GM10266 (cell line): ENCODE results near the gene TPO.
"Not testable (repeated sequence)": the region's sequence is repeated elsewhere in the genome, so short reads cannot be mapped to it uniquely, and the experiment has no call there.

Experiments used
- DNase-seq: peaks from one replicate; pipeline ENCODE4 v3.0.0; 2012; ENCODE audit errors: extremely low spot score
- TF ChIP-seq, protein P1 (sequence below): IDR thresholded peaks from 2 replicates; pipeline ENCODE4 v1.5.1; 2012; ENCODE audit warnings: mild to moderate bottlenecking, low read depth; ENCODE audit not compliant: control insufficient read depth, insufficient read depth; ENCODE audit errors: missing control alignments

Gene TPO

DNA sequence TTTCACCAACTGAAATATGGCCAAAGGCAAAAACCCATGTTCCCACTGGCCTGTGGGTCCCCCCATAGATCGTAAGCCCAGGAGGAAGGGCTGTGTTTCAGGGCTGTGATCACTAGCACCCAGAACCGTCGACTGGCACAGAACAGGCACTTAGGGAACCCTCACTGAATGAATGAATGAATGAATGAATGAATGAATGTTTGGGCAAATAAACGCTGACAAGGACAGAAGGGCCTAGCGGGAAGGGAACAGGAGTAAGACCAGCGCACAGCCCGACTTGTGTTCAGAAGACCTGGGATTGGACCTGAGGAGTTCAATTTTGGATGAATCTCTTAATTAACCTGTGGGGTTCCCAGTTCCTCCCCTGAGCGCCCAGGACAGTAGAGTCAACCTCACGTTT lies 76.2 kb downstream of the TPO start:
- DNase-seq, result no peak
- TF ChIP-seq, protein P1, sequence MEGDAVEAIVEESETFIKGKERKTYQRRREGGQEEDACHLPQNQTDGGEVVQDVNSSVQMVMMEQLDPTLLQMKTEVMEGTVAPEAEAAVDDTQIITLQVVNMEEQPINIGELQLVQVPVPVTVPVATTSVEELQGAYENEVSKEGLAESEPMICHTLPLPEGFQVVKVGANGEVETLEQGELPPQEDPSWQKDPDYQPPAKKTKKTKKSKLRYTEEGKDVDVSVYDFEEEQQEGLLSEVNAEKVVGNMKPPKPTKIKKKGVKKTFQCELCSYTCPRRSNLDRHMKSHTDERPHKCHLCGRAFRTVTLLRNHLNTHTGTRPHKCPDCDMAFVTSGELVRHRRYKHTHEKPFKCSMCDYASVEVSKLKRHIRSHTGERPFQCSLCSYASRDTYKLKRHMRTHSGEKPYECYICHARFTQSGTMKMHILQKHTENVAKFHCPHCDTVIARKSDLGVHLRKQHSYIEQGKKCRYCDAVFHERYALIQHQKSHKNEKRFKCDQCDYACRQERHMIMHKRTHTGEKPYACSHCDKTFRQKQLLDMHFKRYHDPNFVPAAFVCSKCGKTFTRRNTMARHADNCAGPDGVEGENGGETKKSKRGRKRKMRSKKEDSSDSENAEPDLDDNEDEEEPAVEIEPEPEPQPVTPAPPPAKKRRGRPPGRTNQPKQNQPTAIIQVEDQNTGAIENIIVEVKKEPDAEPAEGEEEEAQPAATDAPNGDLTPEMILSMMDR, result no peak

DNA sequence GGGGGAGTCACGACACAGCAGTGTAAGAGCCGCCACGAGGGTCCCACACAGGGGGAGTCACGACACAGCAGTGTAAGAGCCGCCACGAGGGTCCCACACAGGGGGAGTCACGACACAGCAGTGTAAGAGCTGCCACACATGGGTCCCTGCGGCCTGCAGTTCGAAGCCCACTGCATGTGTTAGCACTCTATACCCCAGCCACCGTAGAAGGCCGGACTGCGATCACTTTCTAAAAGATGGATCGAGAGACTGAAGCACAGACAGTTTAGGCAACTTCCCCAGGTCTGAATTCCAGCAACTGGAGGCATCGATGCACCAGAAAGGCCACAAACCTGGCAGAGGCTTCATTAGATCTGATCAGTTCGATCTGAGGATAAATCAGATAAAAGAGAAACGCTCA lies 77.1 kb downstream of the TPO start:
- DNase-seq, result not testable (repeated sequence)

DNA sequence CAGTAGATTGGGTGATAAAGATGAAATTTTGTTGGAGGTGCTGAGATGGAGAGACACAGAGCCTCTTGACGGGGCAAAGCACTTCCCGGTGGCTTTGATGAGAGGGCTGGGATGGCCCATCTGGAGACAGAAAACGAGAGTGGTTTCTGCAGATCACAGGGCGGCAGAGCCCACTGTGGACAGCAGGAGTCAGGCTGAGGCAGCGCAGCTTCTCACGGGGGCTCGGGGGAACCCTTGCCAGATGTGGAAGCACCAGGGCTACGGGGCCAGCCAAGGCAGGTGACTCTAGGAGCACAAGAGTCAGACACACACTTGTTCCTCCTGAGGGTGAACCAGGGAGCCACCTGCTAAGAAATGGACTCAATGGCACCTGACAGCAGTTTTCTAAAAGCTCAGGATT lies 78.5 kb downstream of the TPO start:
- no peak for DNase-seq
- TF ChIP-seq, protein P1, result no peak

DNA sequence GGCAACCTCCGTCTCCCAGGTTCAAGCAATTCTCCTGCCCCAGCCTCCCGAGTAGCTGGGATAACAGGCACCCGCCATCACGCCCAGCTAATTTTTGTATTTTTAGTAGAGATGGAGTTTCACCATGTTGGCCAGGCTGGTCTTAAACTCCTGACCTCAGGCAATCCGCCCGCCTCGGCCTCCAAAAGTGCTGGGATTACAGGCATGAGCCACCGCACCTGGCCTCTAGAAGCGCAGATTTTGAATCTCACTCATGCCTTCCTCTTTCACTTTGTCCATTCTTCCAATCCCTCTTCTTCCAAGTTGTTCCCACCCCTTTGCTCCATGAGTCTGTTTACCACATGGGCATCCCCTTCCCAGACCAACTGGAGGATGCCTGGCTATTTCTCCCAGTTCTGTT lies 79.0 kb downstream of the TPO start:
- not testable (repeated sequence) for DNase-seq

DNA sequence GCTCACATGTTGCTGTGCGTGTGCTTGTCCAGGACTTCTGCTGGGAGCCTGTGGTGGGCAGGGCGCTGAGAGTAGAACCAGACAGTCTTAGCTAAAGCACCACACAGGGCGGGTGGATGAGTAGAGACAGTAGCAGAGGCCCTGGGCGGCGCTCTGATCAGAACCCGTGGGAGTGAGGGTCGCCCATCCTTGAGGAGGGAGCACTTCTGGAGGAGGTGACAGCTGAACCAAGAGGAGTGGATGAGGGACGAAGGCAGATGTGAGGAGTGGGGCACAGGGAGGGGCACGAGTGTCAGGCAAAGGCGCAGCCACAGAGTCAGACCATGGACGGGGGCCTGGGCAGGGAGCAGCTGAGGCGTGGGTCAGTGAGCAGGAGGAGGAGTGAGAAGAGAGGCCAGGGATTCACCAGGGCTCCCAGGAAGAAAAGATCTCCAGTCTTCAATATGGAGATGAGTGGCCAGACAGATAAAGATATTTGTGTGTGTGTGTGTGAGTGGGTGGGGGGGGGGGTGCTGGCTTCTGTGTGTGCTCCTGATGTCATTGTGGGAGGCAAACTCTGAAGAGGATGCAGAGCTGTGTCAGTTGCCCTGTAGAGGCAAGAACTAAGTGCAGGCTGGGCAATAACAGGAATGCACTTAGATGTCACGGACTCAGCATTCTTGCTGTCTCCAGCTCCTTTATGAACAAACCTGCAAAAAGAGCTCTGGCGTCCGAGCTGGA lies 79.6 kb downstream of the TPO start:
- DNase-seq, result no peak
- TF ChIP-seq, protein P1, result no peak

DNA sequence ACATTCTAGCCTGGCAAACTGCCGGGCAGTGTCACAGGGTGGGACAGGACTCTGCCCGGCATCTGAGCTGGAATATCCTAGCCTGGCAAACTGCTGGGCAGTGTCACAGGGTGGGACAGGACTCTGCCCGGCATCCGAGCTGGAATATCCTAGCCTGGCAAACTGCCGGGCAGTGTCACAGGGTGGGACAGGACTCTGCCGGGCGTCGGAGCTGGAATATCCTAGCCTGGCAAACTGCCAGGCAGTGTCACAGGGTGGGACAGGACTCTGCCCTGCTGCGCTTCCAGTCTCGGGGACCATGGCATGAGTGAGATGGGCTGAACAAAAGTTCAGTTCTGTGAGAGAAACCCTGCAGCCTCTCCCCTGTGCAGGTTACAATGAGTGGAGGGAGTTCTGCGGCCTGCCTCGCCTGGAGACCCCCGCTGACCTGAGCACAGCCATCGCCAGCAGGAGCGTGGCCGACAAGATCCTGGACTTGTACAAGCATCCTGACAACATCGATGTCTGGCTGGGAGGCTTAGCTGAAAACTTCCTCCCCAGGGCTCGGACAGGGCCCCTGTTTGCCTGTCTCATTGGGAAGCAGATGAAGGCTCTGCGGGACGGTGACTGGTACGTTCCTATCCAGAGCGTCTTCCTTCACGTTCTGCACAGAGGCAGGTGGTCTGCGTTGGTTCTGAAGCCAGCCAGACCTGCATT lies 80.3 kb downstream of the TPO start:
- TF ChIP-seq, protein P1, result no peak

DNA sequence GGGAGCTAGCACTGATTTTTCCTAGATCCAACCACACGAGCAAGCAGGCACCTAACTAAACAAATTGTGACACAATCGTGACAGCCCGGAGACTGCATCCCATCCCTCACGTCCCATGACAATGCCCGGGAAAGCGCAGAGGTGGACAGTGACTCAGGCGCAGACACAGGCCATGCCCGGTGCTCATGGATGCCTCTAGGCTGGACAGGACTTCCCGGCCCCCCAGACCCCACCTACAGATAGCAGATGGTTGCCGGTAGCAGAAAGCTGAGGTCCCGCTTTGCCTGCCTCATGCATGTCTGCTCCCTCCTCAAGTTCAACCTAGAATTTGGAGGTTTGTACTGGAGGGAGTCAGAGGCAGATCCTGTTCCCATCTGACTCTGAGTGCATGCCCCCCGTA lies 81.0 kb downstream of the TPO start:
- TF ChIP-seq, protein P1, result no peak
- no peak for DNase-seq

More for the DNA sequence above, 80.3 kb downstream of the TPO start:
- DNase-seq, result no peak

DNA sequence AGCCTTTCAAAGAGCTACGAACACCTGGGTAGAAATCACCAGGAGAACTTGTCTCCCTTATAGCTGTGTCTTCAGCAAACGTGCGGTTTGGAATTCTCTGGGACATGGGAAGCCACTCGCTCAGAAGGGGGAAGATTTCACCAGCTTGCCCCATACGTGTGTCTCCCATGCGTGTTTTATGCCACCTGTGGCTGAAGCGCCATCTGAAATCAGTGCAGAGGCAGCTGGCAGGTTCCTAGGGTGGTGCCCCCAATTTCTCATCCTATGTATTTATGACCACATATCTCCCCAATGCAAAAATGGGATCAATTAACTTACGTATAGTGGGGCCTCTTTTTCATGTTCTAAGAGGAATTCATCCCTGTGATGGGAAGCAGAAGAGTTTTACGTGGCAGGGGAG lies 81.6 kb downstream of the TPO start:
- DNase-seq, result no peak
- TF ChIP-seq, protein P1, result no peak
